H1 (cell line): ENCODE measurements around the gene HKDC1. TPM values are rescaled to one million over a fixed set of nuclear protein-coding genes. Genes with fewer than 3 reads are reported as not detected.

Source experiments
- CTCF ChIA-PET: fragments of 300-600 bp; sonication (Branson Sonifier 250); formaldehyde crosslinking; loops from one replicate; lab custom pipeline; 2021; ENCODE audit not compliant: partially characterized antibody; lab: Charles Lee
- POLR2A ChIA-PET: fragments of 300-600 bp; sonication (Branson Sonifier 250); formaldehyde crosslinking; loops from one replicate; lab custom pipeline; 2021; ENCODE audit warnings: inconsistent platforms; ENCODE audit not compliant: partially characterized antibody; lab: Charles Lee
- DNase-seq, 2 experiments: peaks; one replicate each; pipeline versions ENCODE4 v3.0.0 to v3.0.0-alpha.2; 2010 to 2022; ENCODE audit warnings: low spot score in 2 of 2, low read depth in 1 of 2, mixed read lengths in 1 of 2
- FAIRE-seq: peaks from 2 replicates; lab custom pipeline; 2011; peaks lifted over from hg19 to GRCh38; lab: Jason Lieb, UNC
- H2AFZ ChIP-seq: 2 replicates; pipeline ENCODE4 v1.8.1; 2012; ENCODE audit warnings: low read length, inconsistent platforms
- H2AK5ac ChIP-seq: 2 replicates; pipeline ENCODE4 v1.6.1; 2013; ENCODE audit warnings: low read depth, low read length
- H2BK120ac ChIP-seq: replicated peaks from 2 replicates; pipeline ENCODE3; 2013; ENCODE audit warnings: low read depth, low read length, inconsistent platforms
- H2BK12ac ChIP-seq: 2 replicates; pipeline ENCODE4 v1.6.1; 2013; ENCODE audit warnings: low read depth, low read length
- H2BK15ac ChIP-seq: 2 replicates; pipeline ENCODE4 v1.6.1; 2013; ENCODE audit warnings: low read length
- H2BK20ac ChIP-seq: 2 replicates; pipeline ENCODE4 v1.6.1; 2013; ENCODE audit warnings: low read length
- H2BK5ac ChIP-seq: 2 replicates; pipeline ENCODE4 v1.6.1; 2013; ENCODE audit warnings: low read depth, low read length
- H3K14ac ChIP-seq: 2 replicates; pipeline ENCODE4 v1.6.1; 2013; ENCODE audit warnings: inconsistent platforms; ENCODE audit not compliant: insufficient read length
- H3K18ac ChIP-seq: 2 replicates; pipeline ENCODE4 v1.6.1; 2013; ENCODE audit warnings: low read length; ENCODE audit errors: extremely low read depth
- H3K23ac ChIP-seq: 2 replicates; pipeline ENCODE4 v1.6.1; 2013; ENCODE audit warnings: inconsistent platforms; ENCODE audit not compliant: insufficient read length
- H3K23me2 ChIP-seq: 2 replicates; pipeline ENCODE4 v1.6.1; 2013; ENCODE audit warnings: low read depth, low read length
- H3K27ac ChIP-seq: 2 replicates; pipeline ENCODE4 v1.6.1; 2011; ENCODE audit warnings: low read depth, low read length, inconsistent platforms
- H3K27me3 ChIP-seq, 4 experiments: replicated peaks in 1 of 4; 1 replicate in 1 of 4; 2 replicates in 3 of 4; pipeline versions ENCODE4 v1.6.1 to v1.8.1; 2011 to 2013; ENCODE audit warnings: low read length in 3 of 4, mild to moderate bottlenecking in 3 of 4, inconsistent platforms in 2 of 4, mixed read lengths in 2 of 4, moderate library complexity in 1 of 4; ENCODE audit not compliant: control insufficient read depth in 3 of 4, insufficient read depth in 3 of 4; ENCODE audit errors: extremely low read depth in 1 of 4
- H3K36me3 ChIP-seq, 4 experiments: 2 replicates each; pipeline versions ENCODE4 v1.6.1 to v1.8.1; 2011 to 2013; ENCODE audit warnings: mild to moderate bottlenecking in 4 of 4, low read length in 3 of 4, moderate library complexity in 2 of 4, control low read depth in 1 of 4, inconsistent platforms in 1 of 4; ENCODE audit not compliant: insufficient read depth in 4 of 4, control insufficient read depth in 2 of 4
- H3K4ac ChIP-seq: replicated peaks from 2 replicates; pipeline ENCODE3; 2013; ENCODE audit warnings: low read length, low read depth, mixed read lengths, inconsistent platforms; ENCODE audit not compliant: insufficient read length
- H3K4me1 ChIP-seq, 4 experiments: replicated peaks in 1 of 4; 1 replicate in 1 of 4; 2 replicates in 3 of 4; pipeline versions ENCODE4 v1.6.1 to v1.8.1; 2011 to 2013; ENCODE audit warnings: low read length in 3 of 4, inconsistent platforms in 2 of 4, mixed read lengths in 1 of 4; ENCODE audit not compliant: insufficient read depth in 4 of 4, control insufficient read depth in 3 of 4
- H3K4me2 ChIP-seq, 2 experiments: 2 replicates each; pipeline versions ENCODE4 v1.6.1 to v1.8.1; 2011 to 2013; ENCODE audit warnings: low read depth in 2 of 2, low read length in 2 of 2, control low read depth in 1 of 2, inconsistent platforms in 1 of 2, mild to moderate bottlenecking in 1 of 2; ENCODE audit not compliant: insufficient read depth in 1 of 2
- H3K4me3 ChIP-seq, 4 experiments: fragments of 200-600, 300-600 bp in 1 of 4; sonication (generic), shearing (Covaris generic), sonication (Bioruptor Twin) in 1 of 4; 2 replicates each; pipeline versions ENCODE4 v1.5.1 to v1.8.1; 2011 to 2016; ENCODE audit warnings: low read length in 4 of 4, low read depth in 3 of 4, control low read depth in 2 of 4, inconsistent platforms in 2 of 4, mild to moderate bottlenecking in 2 of 4, mixed read lengths in 1 of 4, moderate library complexity in 1 of 4; ENCODE audit not compliant: insufficient read depth in 2 of 4; ENCODE audit errors: extremely low read depth in 1 of 4
- H3K56ac ChIP-seq: replicated peaks from 2 replicates; pipeline ENCODE3; 2013; ENCODE audit warnings: low read depth, mild to moderate bottlenecking, mixed read lengths, low read length, inconsistent platforms; ENCODE audit not compliant: insufficient read length
- H3K79me1 ChIP-seq: 2 replicates; pipeline ENCODE4 v1.6.1; 2013; ENCODE audit warnings: low read depth, low read length, control low read depth
- H3K79me2 ChIP-seq, 2 experiments: 2 replicates each; pipeline versions ENCODE4 v1.6.1 to v1.8.1; 2012 to 2013; ENCODE audit warnings: low read length in 2 of 2, mild to moderate bottlenecking in 2 of 2, inconsistent platforms in 1 of 2; ENCODE audit not compliant: insufficient read depth in 2 of 2, control insufficient read depth in 1 of 2
- H3K9ac ChIP-seq, 4 experiments: replicated peaks in 1 of 4; 1 replicate in 1 of 4; 2 replicates in 3 of 4; pipeline versions ENCODE4 v1.6.1 to v1.8.1; 2011 to 2013; ENCODE audit warnings: low read depth in 3 of 4, low read length in 3 of 4, control low read depth in 2 of 4, mild to moderate bottlenecking in 2 of 4, moderate library complexity in 2 of 4, inconsistent platforms in 1 of 4; ENCODE audit errors: extremely low read depth in 1 of 4
- H3K9me3 ChIP-seq, 2 experiments: 2 replicates each; pipeline versions ENCODE4 v1.6.1 to v1.8.1; 2012 to 2013; ENCODE audit warnings: mild to moderate bottlenecking in 2 of 2, moderate library complexity in 2 of 2, control low read depth in 1 of 2, inconsistent platforms in 1 of 2, low read depth in 1 of 2, low read length in 1 of 2, mixed read lengths in 1 of 2; ENCODE audit not compliant: insufficient read depth in 2 of 2
- H4K20me1 ChIP-seq, 2 experiments: replicated peaks in 1 of 2; 2 replicates each; pipeline versions ENCODE3 to v1.8.1; 2011 to 2013; ENCODE audit warnings: inconsistent platforms in 2 of 2, low read length in 2 of 2, mild to moderate bottlenecking in 1 of 2; ENCODE audit not compliant: insufficient read depth in 2 of 2, control insufficient read depth in 1 of 2
- H4K5ac ChIP-seq: 2 replicates; pipeline ENCODE4 v1.6.1; 2013; ENCODE audit warnings: low read length, low read depth, mixed read lengths, inconsistent platforms; ENCODE audit not compliant: insufficient read length
- H4K8ac ChIP-seq: 2 replicates; pipeline ENCODE4 v1.8.0; 2013; ENCODE audit warnings: mild to moderate bottlenecking, moderate library complexity, low read length, inconsistent platforms; ENCODE audit not compliant: insufficient read depth; ENCODE audit errors: extremely low read depth
- H4K91ac ChIP-seq: replicated peaks from 2 replicates; pipeline ENCODE3; 2013; ENCODE audit warnings: low read length, mixed read lengths, inconsistent platforms; ENCODE audit not compliant: insufficient read length
- CBX8 ChIP-seq: fragments of 300-800, 300-1000 bp; sonication (generic); IDR thresholded peaks from 2 replicates; pipeline ENCODE4 v1.7.1; 2016; ENCODE audit warnings: low read depth, low read length, borderline replicate concordance
- SIN3A ChIP-seq, 2 experiments: IDR thresholded peaks in 1 of 2; conservative IDR thresholded peaks in 1 of 2; 2 replicates each; pipeline ENCODE4 v1.6.1; 2011 to 2012; ENCODE audit warnings: low read length in 2 of 2, improper control_type of control experiment in 1 of 2, low read depth in 1 of 2, mild to moderate bottlenecking in 1 of 2
- TCF12 ChIP-seq: IDR thresholded peaks from 2 replicates; pipeline ENCODE4 v1.6.1; 2011; ENCODE audit warnings: low read depth, mild to moderate bottlenecking, low read length
- YY1 ChIP-seq: IDR thresholded peaks from 2 replicates; pipeline ENCODE4 v1.6.1; 2011; ENCODE audit warnings: low read depth, mild to moderate bottlenecking, low read length
- WGBS, 2 experiments: shearing (Covaris generic) in 1 of 2; methylation state at CpG; one replicate each; pipeline versions ENCODE4 v1.1.6 to v1.1.7; 2013 to 2015; ENCODE audit warnings: low lambda C conversion rate in 2 of 2, mixed read lengths in 2 of 2, inconsistent platforms in 1 of 2, low coverage in 1 of 2, missing lambda C conversion rate in 1 of 2; ENCODE audit not compliant: insufficient replicate concordance in 2 of 2, insufficient coverage in 1 of 2, insufficient read length in 1 of 2; ENCODE audit errors: extremely low coverage in 1 of 2, missing lambda C conversion rate in 1 of 2; 5-methylcytosine and 5-hydroxymethylcytosine counted together
- polyA plus RNA-seq, 7 experiments: library from polyadenylated mRNA; depleted of rRNA in 3 of 7; stranded (reverse) in 5 of 7; unstranded in 2 of 7; fragments of >200 nt in 5 of 7; fragments of 200-250 nt in 2 of 7; gene quantifications; 1 replicate in 5 of 7; 2 replicates in 1 of 7; 4 replicates in 1 of 7; pipeline versions ENCODE4 v1.2.1 to v1.2.3, GENCODE V29; 2011 to 2013; ENCODE audit warnings: missing spikeins in 2 of 7, mixed read lengths in 2 of 7
- total RNA-seq: library from RNA; stranded (reverse); fragmentation: NEBNext Ultra II Directional; extraction: Animal tissue kit (Norgen Biotek cat#: 25700); gene quantifications from 2 replicates; pipeline ENCODE4 v1.2.1, GENCODE V29; 2021

HKDC1 gene
- total and polyA plus RNA-seq, 2 of the 8 experiments (the other 6 are each of a cell fraction or from before 2014, with no cell fraction given) = 0.12 to 0.78 TPM

GRCh38 chr10:69285699-69286098 is 65.6 kb downstream of the HKDC1 start:
- Histone ChIP-seq H3K9me3 (no peaks in the 10 kb centered on the region), H3K23me2 (no peaks in the 10 kb centered on the region), H3K36me3 (no peaks in the 10 kb centered on the region), H3K9ac (no peak overlapping the region), H3K4me2 (no peak overlapping the region; a peak in 1 of 4 replicates), H4K20me1 (no peaks in the 10 kb centered on the region), H2AK5ac (no peak overlapping the region), H3K27me3 (no peaks in the 10 kb centered on the region), H2AFZ (no peak overlapping the region; the same call in 1 of the 2 replicates), H3K79me2 (no peaks in the 10 kb centered on the region), H3K18ac (no peak overlapping the region), H3K4me1 (no peaks in the 10 kb centered on the region; a peak in 1 of 7 replicates), H2BK5ac (no peak overlapping the region), H4K8ac (no peak overlapping the region), H3K4me3 (no peak overlapping the region), H3K4ac (no peak overlapping the region), H4K91ac (no peak overlapping the region), H3K14ac (no peak overlapping the region), H2BK12ac (no peak overlapping the region), H2BK20ac (no peak overlapping the region; the same call in 1 of the 2 replicates), H2BK120ac (no peak overlapping the region), H3K56ac (no peak overlapping the region), H2BK15ac (no peak overlapping the region), H4K5ac (no peak overlapping the region), H3K27ac (no peak overlapping the region), H3K79me1 (no peaks in the 10 kb centered on the region), H3K23ac (no peak overlapping the region)
- FAIRE-seq = no peak
- POLR2A ChIA-PET = no interaction called here
- CTCF ChIA-PET = interaction anchor here (0.9 to 1.9 kb wide), 8 partner anchors 8 to 122 kb away, joined by 3 to 7 read pairs (median 4); no protein-coding TSS in a partner anchor
- DNase-seq = no peak
- 94% methylated on average over 4 of the region's 4 CpGs; no CpG with 5 or more reads in 1 of the 2 experiments for WGBS, 2 experiments
- TF ChIP-seq YY1 (no peak), TCF12 (no peak), CBX8 (no peak), SIN3A (conservative IDR thresholded peaks at IDR 0.05 in 1 of 2, IDR thresholded peaks at IDR 0.05 in 1 of 2; ENCODE audit: low read depth in 1 of 2, low read length in 2 of 2) (no peak)
